HG02623 (cell line): ENCODE measurements around the gene P4HA3.

Source experiments
- ATAC-seq: cut with Tn5 transposase; IDR thresholded peaks from one replicate; pipeline ENCODE4 v1.9.1; 2021; ENCODE audit warnings: moderate library complexity; ENCODE audit not compliant: unreplicated experiment

P4HA3 gene

DNA sequence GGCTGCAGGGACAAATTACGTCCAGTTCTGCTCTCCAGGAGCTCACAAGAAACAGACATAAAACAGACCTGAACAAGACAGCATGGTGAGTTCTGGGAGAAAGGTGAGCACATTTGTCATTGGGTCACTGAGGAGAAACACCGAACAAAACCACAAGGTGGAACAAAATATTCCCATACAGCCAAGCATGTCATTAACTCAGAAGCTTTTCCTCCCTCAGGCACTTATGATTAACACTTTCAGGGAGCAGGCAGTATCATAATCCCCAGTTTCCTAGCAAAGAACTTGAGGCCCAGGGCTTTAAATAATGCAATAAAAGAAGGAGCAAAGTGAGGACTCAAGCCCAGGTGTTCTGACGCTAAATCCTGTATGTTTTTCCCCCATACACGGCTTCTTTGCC lies 43.0 kb downstream of the P4HA3 start:
- no peak for ATAC-seq

- no peak for ATAC-seq
Measured at GRCh38 chr11:74267014-74267413, 44.4 kb downstream of the P4HA3 start.

- ATAC-seq, result no peak
Measured at GRCh38 chr11:74265256-74265655, 46.2 kb downstream of the P4HA3 start.

- ATAC-seq, result no peak
Measured at GRCh38 chr11:74262725-74263124, 48.7 kb downstream of the P4HA3 start.

GRCh38 chr11:74257959-74258553 lies 53.4 kb downstream of the P4HA3 start:
- no peak for ATAC-seq

GRCh38 chr11:74256378-74257133 lies 54.9 kb downstream of the P4HA3 start:
- ATAC-seq, result no peak

GRCh38 chr11:74255741-74256375 lies 55.6 kb downstream of the P4HA3 start:
- ATAC-seq, result no peak

DNA sequence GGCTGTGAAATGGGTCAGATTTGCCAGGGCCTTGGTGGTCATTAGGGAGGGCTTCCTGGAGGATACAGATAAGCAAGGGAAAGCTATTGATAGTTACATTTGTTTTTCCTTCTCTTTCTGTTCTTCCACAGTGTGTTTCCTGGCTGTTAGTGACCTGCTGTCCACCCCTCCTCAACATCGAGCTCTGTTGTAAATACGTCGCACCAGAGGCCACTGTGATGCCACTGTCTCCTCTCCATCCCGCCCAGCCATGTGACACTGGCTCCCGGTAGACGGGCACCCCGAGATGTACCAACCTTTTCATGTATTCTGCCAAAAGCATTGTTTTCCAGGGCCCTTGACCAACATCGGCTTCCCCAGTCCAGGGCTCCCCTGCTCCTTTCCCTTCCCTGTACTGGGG lies 58.1 kb downstream of the P4HA3 start:
- ATAC-seq, result no peak

GRCh38 chr11:74249496-74249895 lies 61.9 kb downstream of the P4HA3 start:
- no peak for ATAC-seq

DNA sequence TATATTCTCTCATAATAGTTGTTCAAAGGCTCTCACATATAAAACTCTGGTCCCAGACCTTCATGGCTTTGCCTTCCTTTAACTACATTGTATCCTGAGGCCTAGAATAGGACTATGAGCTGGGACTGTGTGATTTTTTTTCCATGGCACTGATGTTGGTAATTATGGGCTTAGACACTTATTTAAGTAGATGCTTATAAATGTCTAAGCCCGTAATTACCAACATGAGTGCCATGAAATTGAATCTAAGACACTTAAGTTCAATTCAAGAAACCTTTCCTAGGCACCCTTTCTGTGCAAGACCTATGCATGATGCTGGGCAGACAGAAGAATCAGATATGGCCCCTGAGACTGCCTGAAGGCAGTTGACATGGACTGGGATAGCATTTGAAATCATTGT lies 63.0 kb downstream of the P4HA3 start:
- no peak for ATAC-seq

DNA sequence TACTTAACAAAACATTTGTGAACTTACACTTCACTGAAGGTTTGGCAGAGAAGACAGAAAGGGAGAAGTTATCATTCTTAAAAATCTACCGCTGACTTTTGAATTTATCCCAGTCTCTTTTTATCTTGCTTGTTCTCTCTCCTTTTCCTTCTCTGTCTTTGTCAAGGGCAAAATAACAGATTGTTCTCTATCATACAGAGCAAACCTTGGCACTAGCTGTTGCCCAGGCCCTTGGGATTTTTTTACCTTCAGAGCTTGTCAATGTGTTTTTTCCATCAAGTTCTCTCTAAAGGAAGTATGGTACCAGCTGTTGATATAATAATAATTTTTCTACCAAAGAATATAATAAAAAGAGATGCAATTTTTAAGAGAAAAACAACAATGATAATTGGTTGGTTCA lies 73.2 kb downstream of the P4HA3 start:
- no peak for ATAC-seq

DNA sequence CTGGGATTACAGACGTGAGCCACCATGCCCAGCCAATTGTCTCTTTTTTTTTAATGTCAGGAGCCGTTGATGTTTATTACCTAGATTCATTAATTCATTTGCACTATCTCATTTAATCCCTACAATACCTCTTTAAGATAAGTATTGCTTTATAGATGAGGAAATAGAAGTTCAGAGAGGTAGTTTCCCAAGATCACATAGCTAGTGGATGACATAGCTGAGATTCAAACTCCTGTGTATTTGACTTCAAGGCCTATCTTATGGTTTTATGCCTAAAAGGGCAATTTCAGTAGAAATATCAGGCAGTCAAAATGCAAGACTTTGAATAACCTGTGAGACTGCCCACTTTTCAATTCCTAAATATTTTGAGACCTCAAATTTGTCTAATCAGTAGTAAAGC lies 73.9 kb downstream of the P4HA3 start:
- no peak for ATAC-seq

DNA sequence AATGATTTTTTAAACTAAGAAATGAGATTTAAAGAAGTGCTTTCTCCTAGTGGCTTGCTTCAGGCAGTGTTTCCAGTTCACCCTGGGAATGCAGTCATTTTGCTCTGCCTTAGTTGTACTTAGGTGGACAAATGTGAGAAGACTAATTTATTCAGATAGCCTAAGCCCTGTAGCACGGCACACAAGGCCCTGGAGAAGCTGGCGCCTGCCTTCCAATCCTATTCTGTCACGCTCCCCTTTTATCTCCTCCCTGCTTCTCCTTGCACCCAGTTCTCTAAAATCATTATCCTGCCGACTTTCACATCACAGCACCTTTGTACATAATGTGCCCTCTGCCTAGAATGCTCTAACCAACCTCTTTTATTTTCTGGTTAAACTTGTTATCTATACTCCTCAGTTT lies 76.3 kb downstream of the P4HA3 start:
- ATAC-seq, result no peak

- no peak for ATAC-seq
Measured at GRCh38 chr11:74233683-74234082, 77.8 kb downstream of the P4HA3 start.

DNA sequence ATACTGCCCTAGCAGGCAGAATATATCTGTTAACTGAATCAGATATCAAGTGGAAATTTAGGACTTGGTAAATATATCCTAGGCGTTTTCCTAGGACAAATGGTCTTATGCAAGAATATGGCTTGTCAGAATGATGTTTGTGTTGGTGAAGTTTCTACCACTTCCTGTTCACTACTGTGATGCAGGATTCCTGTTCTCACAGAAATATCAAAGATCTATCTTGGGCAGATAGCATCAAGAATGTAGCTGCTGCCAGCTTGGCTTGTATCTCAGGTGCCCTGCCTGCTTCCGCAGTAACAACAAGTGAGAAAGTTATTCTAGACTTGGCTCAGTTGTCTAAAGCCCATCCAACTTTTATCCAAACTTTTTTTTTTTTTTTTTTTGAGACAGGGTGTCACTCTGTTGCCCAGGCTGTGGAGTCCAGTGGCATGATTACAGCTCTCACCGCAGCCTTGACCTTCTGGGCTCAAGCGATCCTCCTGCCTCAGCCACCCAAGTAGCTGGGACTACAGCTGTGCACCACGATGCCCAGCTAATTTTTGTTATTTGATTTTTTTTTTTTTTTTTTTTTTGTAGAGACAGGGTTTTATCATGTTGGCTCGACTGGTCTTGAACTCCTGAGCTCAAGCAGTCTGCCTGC lies 79.0 kb downstream of the P4HA3 start:
- no peak for ATAC-seq

DNA sequence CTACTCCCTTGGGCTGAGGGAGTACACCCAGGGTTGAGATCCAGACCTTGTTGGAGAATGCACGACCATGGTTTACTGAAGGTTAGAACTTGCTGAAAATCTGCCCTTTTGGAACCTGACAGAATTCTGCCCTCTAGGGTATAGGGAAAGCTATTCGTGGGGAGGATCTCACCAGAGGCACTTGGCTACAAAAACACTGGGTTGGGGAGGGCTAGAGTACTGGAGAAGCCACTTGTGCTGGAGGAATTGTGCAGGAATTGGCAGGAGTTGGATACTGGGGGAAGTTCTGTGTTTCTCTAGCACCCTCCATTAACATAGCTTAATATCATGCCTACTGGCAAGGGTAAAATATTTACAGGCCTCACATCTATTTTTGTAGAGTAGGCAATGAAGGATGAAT lies 84.5 kb downstream of the P4HA3 start:
- no peak for ATAC-seq

GRCh38 chr11:74225565-74225964 lies 85.9 kb downstream of the P4HA3 start:
- ATAC-seq, result no peak

- ATAC-seq, result no peak
Measured at GRCh38 chr11:74221816-74222215, 89.6 kb downstream of the P4HA3 start.

DNA sequence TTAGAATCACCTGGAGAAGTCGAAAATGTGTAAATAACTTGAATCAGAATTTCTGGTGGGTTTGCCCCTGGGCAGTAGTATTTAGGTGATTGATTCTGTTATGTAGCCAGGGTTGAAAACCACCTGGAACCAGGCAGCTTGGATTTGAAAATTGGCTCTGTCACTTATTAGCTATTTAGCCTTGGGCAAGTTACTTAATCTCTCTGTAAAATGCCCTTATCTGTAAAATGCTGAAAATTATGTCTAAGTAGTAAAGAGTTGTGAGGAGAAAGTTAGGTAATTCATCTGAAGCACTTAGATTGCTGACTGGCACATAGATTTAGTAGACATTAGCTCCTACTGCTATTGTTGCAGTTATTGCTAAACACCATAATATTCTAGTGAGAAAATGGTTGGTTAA lies 91.1 kb downstream of the P4HA3 start:
- no peak for ATAC-seq
